ENCODE data around the gene FRMD4A.

Gene FRMD4A

DNA sequence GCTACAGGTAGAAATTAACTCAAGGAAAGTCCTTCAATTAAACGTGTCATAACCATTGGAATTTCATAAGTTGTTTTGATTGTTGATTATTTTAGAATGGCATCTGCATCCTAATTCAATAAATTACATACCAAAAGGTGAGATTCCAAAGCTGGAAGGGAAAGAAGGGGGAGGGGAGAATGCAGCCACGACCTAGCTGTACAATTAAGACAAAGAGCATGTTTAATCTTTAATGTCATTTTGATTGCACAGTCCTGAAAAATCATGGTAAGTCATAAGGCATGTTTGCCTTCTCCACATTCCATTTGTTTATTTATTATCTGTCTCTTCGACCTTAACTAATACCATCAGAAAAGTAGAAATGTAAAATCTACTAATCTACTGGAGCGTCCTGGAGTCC, 358.1 kb downstream of the FRMD4A start:
- Histone ChIP-seq H3K9me3 (ENCODE audit: insufficient read depth, low read length) (no peaks in the 10 kb centered on the region), H3K4me2 (ENCODE audit: low read depth, low read length, poor library complexity, severe bottlenecking) (no peak overlapping the region), H4K20me1 (ENCODE audit: low read depth, low read length) (no peaks in the 10 kb centered on the region), H3K79me2 (ENCODE audit: insufficient read depth, low read length) (no peaks in the 10 kb centered on the region), H3K9ac (ENCODE audit: low read length) (no peak overlapping the region), H3K27ac (ENCODE audit: low read depth, low read length) (no peak overlapping the region), H2AFZ (ENCODE audit: low read depth, low read length, severe bottlenecking) (no peak overlapping the region), H3K4me3 (ENCODE audit: insufficient read depth, low read length, poor library complexity, severe bottlenecking) (no peak overlapping the region), H3F3A (ENCODE audit: insufficient read depth) (no peaks in the 10 kb centered on the region), H3K9me2 (replicated peaks; ENCODE audit: insufficient read depth, low read length) (no peaks in the 10 kb centered on the region), H3K27me3 (ENCODE audit: low read length) (no peaks in the 10 kb centered on the region), H3K36me3 (ENCODE audit: low read length) (no peaks in the 10 kb centered on the region)
- TF ChIP-seq, protein P1, sequence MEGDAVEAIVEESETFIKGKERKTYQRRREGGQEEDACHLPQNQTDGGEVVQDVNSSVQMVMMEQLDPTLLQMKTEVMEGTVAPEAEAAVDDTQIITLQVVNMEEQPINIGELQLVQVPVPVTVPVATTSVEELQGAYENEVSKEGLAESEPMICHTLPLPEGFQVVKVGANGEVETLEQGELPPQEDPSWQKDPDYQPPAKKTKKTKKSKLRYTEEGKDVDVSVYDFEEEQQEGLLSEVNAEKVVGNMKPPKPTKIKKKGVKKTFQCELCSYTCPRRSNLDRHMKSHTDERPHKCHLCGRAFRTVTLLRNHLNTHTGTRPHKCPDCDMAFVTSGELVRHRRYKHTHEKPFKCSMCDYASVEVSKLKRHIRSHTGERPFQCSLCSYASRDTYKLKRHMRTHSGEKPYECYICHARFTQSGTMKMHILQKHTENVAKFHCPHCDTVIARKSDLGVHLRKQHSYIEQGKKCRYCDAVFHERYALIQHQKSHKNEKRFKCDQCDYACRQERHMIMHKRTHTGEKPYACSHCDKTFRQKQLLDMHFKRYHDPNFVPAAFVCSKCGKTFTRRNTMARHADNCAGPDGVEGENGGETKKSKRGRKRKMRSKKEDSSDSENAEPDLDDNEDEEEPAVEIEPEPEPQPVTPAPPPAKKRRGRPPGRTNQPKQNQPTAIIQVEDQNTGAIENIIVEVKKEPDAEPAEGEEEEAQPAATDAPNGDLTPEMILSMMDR (IDR thresholded peaks at IDR 0.05; ENCODE audit: insufficient read depth, low read length, poor library complexity, severe bottlenecking), result no peak
- no peak for TF ChIP-seq EZH2phosphoT487 (conservative IDR thresholded peaks at IDR 0.05; ENCODE audit: low read length)

DNA sequence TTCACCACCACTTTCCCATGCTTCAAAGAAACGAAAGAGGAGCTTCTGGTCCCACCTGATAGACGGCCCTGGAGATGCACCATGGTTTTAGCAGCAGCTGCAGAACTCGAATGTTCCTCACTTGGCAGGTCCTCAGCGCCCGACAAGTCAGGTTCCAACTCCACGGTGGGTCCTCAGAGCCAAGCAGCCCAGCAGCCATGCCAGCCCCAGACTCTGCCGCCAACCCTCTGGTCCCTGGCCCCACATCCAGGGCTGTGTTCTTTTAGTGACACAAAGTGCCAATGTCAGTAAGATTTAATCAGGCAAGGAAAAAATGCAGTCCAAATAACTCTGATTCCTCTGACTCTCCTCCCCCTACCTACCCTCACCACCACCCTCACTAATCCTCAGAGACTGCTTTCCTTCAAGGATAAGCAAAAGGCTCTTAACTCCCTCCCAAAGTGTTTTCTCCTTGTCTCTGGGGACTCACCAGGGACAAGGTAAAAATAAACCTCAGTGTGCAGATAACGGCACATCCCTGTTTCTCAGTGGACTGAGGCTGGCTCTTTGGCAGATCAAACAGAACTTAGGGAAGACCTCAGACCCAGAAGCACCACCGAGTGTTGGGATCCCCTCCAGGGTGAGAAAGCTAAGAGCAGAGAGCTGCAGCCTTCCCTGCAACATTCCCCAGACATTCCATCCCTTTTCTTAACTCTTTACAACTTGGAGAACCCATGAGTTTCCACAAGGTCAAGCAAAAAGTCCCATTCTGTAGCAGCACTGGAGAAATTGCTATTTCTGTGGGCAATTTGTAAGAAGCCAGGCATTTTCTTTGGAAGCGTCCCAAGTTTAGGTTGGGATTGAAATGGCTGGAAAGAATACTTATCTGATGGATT, 358.9 kb downstream of the FRMD4A start:
- TF ChIP-seq, protein P1 (IDR thresholded peaks at IDR 0.05; ENCODE audit: insufficient read depth, low read length, poor library complexity, severe bottlenecking), result no peak
- TF ChIP-seq EZH2phosphoT487 (conservative IDR thresholded peaks at IDR 0.05; ENCODE audit: low read length), result no peak

GRCh38 chr10:13970957-13971353, 359.8 kb downstream of the FRMD4A start:
- Histone ChIP-seq H3K4me3 (ENCODE audit: insufficient read depth, low read length, poor library complexity, severe bottlenecking) (no peak overlapping the region), H3K79me2 (ENCODE audit: insufficient read depth, low read length) (no peaks in the 10 kb centered on the region), H3K4me2 (ENCODE audit: low read depth, low read length, poor library complexity, severe bottlenecking) (no peak overlapping the region), H2AFZ (ENCODE audit: low read depth, low read length, severe bottlenecking) (no peak overlapping the region), H3F3A (ENCODE audit: insufficient read depth) (no peaks in the 10 kb centered on the region), H3K27ac (ENCODE audit: low read depth, low read length) (no peak overlapping the region), H4K20me1 (ENCODE audit: low read depth, low read length) (no peaks in the 10 kb centered on the region), H3K9ac (ENCODE audit: low read length) (no peak overlapping the region), H3K9me3 (ENCODE audit: insufficient read depth, low read length) (no peaks in the 10 kb centered on the region), H3K36me3 (ENCODE audit: low read length) (no peaks in the 10 kb centered on the region), H3K9me2 (replicated peaks; ENCODE audit: insufficient read depth, low read length) (no peaks in the 10 kb centered on the region), H3K27me3 (ENCODE audit: low read length) (no peaks in the 10 kb centered on the region)
- TF ChIP-seq, protein P1 (IDR thresholded peaks at IDR 0.05; ENCODE audit: insufficient read depth, low read length, poor library complexity, severe bottlenecking), result no peak
- no peak for TF ChIP-seq EZH2phosphoT487 (conservative IDR thresholded peaks at IDR 0.05; ENCODE audit: low read length)

More for the DNA sequence above, 358.9 kb downstream of the FRMD4A start:
- Histone ChIP-seq H3K36me3 (ENCODE audit: low read length) (no peaks in the 10 kb centered on the region), H2AFZ (ENCODE audit: low read depth, low read length, severe bottlenecking) (no peak overlapping the region), H3K9ac (ENCODE audit: low read length) (no peak overlapping the region), H3K4me2 (ENCODE audit: low read depth, low read length, poor library complexity, severe bottlenecking) (no peak overlapping the region), H4K20me1 (ENCODE audit: low read depth, low read length) (no peaks in the 10 kb centered on the region), H3K9me2 (replicated peaks; ENCODE audit: insufficient read depth, low read length) (no peaks in the 10 kb centered on the region), H3K27ac (ENCODE audit: low read depth, low read length) (no peak overlapping the region), H3K79me2 (ENCODE audit: insufficient read depth, low read length) (no peaks in the 10 kb centered on the region), H3K27me3 (ENCODE audit: low read length) (no peaks in the 10 kb centered on the region), H3K9me3 (ENCODE audit: insufficient read depth, low read length) (no peaks in the 10 kb centered on the region), H3K4me3 (ENCODE audit: insufficient read depth, low read length, poor library complexity, severe bottlenecking) (no peak overlapping the region), H3F3A (ENCODE audit: insufficient read depth) (no peaks in the 10 kb centered on the region)

All from SU-DHL-6 (cell line).